HepG2 (cell line): ENCODE measurements around the gene KLHL13. TPM values are rescaled to one million over a fixed set of nuclear protein-coding genes. Genes with fewer than 3 reads are reported as not detected.

Source experiments
- ATAC-seq: fragments of 200-7000 bp; cut with Tn5 transposase; 3 replicates; pipeline ENCODE4 v1.9.1; 2020; ENCODE audit warnings: mild to moderate bottlenecking, moderate library complexity
- BruUV-seq: library from RNA; stranded (reverse); fragments of 400-500 nt; replicated peaks from 2 replicates; lab custom pipeline; 2021; lab: Mats Ljungman, UMichigan
- CTCF ChIA-PET: fragments of 300-600 bp; formaldehyde crosslinking; extraction: SDS; loops from one replicate; lab custom pipeline; 2021; ENCODE audit warnings: low total read pairs, inconsistent platforms, low intra/inter-chr PET ratio; lab: Yijun Ruan, JAX
- POLR2A ChIA-PET: fragments of 350-600 bp; sonication (Branson Sonifier 250); formaldehyde crosslinking; loops from one replicate; lab custom pipeline; 2020; ENCODE audit warnings: antibody characterized with exemption, inconsistent platforms; lab: Yijun Ruan, JAX
- DNase-seq: peaks from one replicate; pipeline ENCODE4 v3.0.0-alpha.2; 2015; ENCODE audit warnings: low spot score
- FAIRE-seq: peaks from 3 replicates; lab custom pipeline; 2011; peaks lifted over from hg19 to GRCh38; lab: Jason Lieb, UNC
- H2AFZ ChIP-seq: one replicate; pipeline ENCODE4 v1.6.1; 2011; ENCODE audit warnings: low read length, inconsistent platforms
- H3K27ac ChIP-seq: fragments of 300-600 bp; 3 replicates; pipeline ENCODE4 v1.8.0; 2011; ENCODE audit warnings: mixed run types, mild to moderate bottlenecking, mixed read lengths, low read length, inconsistent platforms; ENCODE audit not compliant: insufficient read depth; ENCODE audit errors: extremely low read length
- H3K27me3 ChIP-seq, 2 experiments: fragments of 200-600 bp in 1 of 2; 2 replicates in 1 of 2; 3 replicates in 1 of 2; pipeline versions ENCODE4 v1.6.0 to v1.8.0; 2011; ENCODE audit warnings: low read length in 2 of 2, mild to moderate bottlenecking in 2 of 2, moderate library complexity in 2 of 2, inconsistent platforms in 1 of 2; ENCODE audit not compliant: insufficient read depth in 2 of 2, control insufficient read depth in 1 of 2
- H3K36me3 ChIP-seq, 2 experiments: fragments of 200-600 bp in 1 of 2; replicated peaks in 1 of 2; 2 replicates in 1 of 2; 3 replicates in 1 of 2; pipeline versions ENCODE4 v1.5.1 to v1.8.0; 2011; ENCODE audit warnings: low read length in 2 of 2, inconsistent platforms in 1 of 2; ENCODE audit not compliant: insufficient read depth in 2 of 2, control insufficient read depth in 1 of 2
- H3K4me1 ChIP-seq: 2 replicates; pipeline ENCODE4 v1.5.1; 2012; ENCODE audit warnings: low read length, inconsistent platforms; ENCODE audit not compliant: insufficient read depth
- H3K4me2 ChIP-seq: 2 replicates; pipeline ENCODE4 v1.6.0; 2011; ENCODE audit warnings: low read depth, low read length, inconsistent platforms
- H3K4me3 ChIP-seq, 3 experiments: fragments of 200-600 bp in 1 of 3; sonication (generic), shearing (Covaris generic) in 1 of 3; replicated peaks in 1 of 3; 2 replicates each; pipeline ENCODE4 v1.5.1; 2011 to 2016; ENCODE audit warnings: low read length in 3 of 3, inconsistent platforms in 2 of 3, low read depth in 2 of 3, mild to moderate bottlenecking in 2 of 3, control low read depth in 1 of 3, mixed read lengths in 1 of 3; ENCODE audit not compliant: insufficient read depth in 1 of 3
- H3K79me2 ChIP-seq: one replicate; pipeline ENCODE4 v1.6.1; 2011; ENCODE audit warnings: low read length, inconsistent platforms; ENCODE audit not compliant: insufficient read depth
- H3K9ac ChIP-seq: 2 replicates; pipeline ENCODE4 v1.6.0; 2011; ENCODE audit warnings: mild to moderate bottlenecking, low read depth, low read length, inconsistent platforms; ENCODE audit not compliant: insufficient read depth
- H3K9me3 ChIP-seq: 2 replicates; pipeline ENCODE4 v1.5.1; 2012; ENCODE audit warnings: mild to moderate bottlenecking, low read length
- H4K20me1 ChIP-seq: 2 replicates; pipeline ENCODE4 v1.6.0; 2011; ENCODE audit warnings: inconsistent platforms, mild to moderate bottlenecking, low read length, moderate library complexity; ENCODE audit not compliant: insufficient read depth
- FOSL1 ChIP-seq: sonication (generic); formaldehyde crosslinking; IDR thresholded peaks from 2 replicates; pipeline ENCODE4 v1.9.0; 2021; ENCODE audit warnings: missing genetic modification reagents, borderline replicate concordance
- HDAC2 ChIP-seq: sonication (generic); formaldehyde crosslinking; IDR thresholded peaks from 2 replicates; pipeline ENCODE4 v1.4.0; 2020; ENCODE audit warnings: missing genetic modification reagents
- HMG20B ChIP-seq: conservative IDR thresholded peaks from 2 replicates; pipeline ENCODE4 v1.6.1; 2016; ENCODE audit warnings: missing genetic modification reagents, missing compliant biosample characterization
- HNRNPL ChIP-seq: fragments of 200-400 bp; formaldehyde crosslinking; IDR thresholded peaks from 2 replicates; pipeline ENCODE4 v1.6.1; 2017; ENCODE audit warnings: mild to moderate bottlenecking, low read depth, low read length
- HNRNPLL ChIP-seq: fragments of 200-400 bp; formaldehyde crosslinking; IDR thresholded peaks from 2 replicates; pipeline ENCODE4 v1.6.1; 2017; ENCODE audit warnings: mild to moderate bottlenecking, low read depth, low read length; ENCODE audit not compliant: poor library complexity, severe bottlenecking
- ONECUT2 ChIP-seq: sonication (generic); formaldehyde crosslinking; IDR thresholded peaks from 2 replicates; pipeline ENCODE4 v1.4.0; 2020; ENCODE audit warnings: missing genetic modification reagents
- POLR2AphosphoS2 ChIP-seq: IDR thresholded peaks from 2 replicates; pipeline ENCODE4 v1.6.1; 2011; ENCODE audit warnings: low read depth, low read length, improper control_type of control experiment
- SIX1 ChIP-seq: sonication (generic); formaldehyde crosslinking; IDR thresholded peaks from 2 replicates; pipeline ENCODE4 v1.4.0; 2020; ENCODE audit warnings: missing genetic modification reagents, borderline replicate concordance
- SMAD1 ChIP-seq: sonication (generic); formaldehyde crosslinking; IDR thresholded peaks from 2 replicates; pipeline ENCODE4 v1.4.0; 2020; ENCODE audit warnings: missing genetic modification reagents, low read depth, mild to moderate bottlenecking, borderline replicate concordance
- ZEB1 ChIP-seq: IDR thresholded peaks from 2 replicates; pipeline ENCODE4 v1.6.1; 2012; ENCODE audit warnings: mild to moderate bottlenecking, low read depth, inconsistent platforms; ENCODE audit not compliant: insufficient replicate concordance
- ZNF280D ChIP-seq: sonication (generic); formaldehyde crosslinking; IDR thresholded peaks from 2 replicates; pipeline ENCODE4 v1.5.1; 2020; ENCODE audit warnings: mild to moderate bottlenecking, missing genetic modification reagents
- ZNF333 ChIP-seq: sonication (generic); formaldehyde crosslinking; IDR thresholded peaks from 2 replicates; pipeline ENCODE4 v1.4.0; 2020; ENCODE audit warnings: mild to moderate bottlenecking, missing genetic modification reagents, borderline replicate concordance
- ZNF740 ChIP-seq: sonication (generic); formaldehyde crosslinking; IDR thresholded peaks from 2 replicates; pipeline ENCODE4 v1.4.0; 2020; ENCODE audit warnings: missing genetic modification reagents
- ZNF749 ChIP-seq: sonication (generic); formaldehyde crosslinking; IDR thresholded peaks from 2 replicates; pipeline ENCODE4 v1.8.0; 2022; ENCODE audit warnings: mild to moderate bottlenecking, missing genetic modification reagents, moderate library complexity, borderline replicate concordance
- ZNF773 ChIP-seq: sonication (generic); formaldehyde crosslinking; IDR thresholded peaks from 2 replicates; pipeline ENCODE4 v1.4.0; 2020; ENCODE audit warnings: missing genetic modification reagents, borderline replicate concordance
- WGBS: methylation state at CpG from one replicate; pipeline ENCODE4 v1.1.6; 2017; ENCODE audit warnings: low lambda C conversion rate; 5-methylcytosine and 5-hydroxymethylcytosine counted together
- in situ Hi-C: cut with HindIII; loops from 2 replicates; pipeline ENCODE4 v1.10.0; 2017; ENCODE audit warnings: low pct_unique_long_range_greater_than_20kb; ENCODE audit not compliant: extremely low pct_ligation_motif_present
- intact Hi-C: fragments of 100-400 bp; cut with micrococcal nuclease; formaldehyde crosslinking; loops from one replicate; pipeline ENCODE4 v1.10.0; 2022; ENCODE audit not compliant: unreplicated experiment
- polyA plus RNA-seq, 8 experiments: library from polyadenylated mRNA; depleted of rRNA in 3 of 8; stranded (reverse) in 7 of 8; unstranded in 1 of 8; fragments of >200 nt; fragmentation: Illumina TruSeq in 4 of 8; extraction: Trizol in 4 of 8; gene quantifications; 2 replicates each; pipeline versions ENCODE4 v1.2.1 to v1.2.3, GENCODE V29; 2011 to 2016; ENCODE audit warnings: low read depth in 4 of 8, missing spikeins in 1 of 8, mixed read lengths in 1 of 8; ENCODE audit not compliant: insufficient read depth in 1 of 8
- total RNA-seq, 5 experiments: library from RNA; depleted of rRNA; stranded (reverse); fragments of >200 nt; fragmentation: Illumina TruSeq; extraction: Trizol; gene quantifications; 2 replicates each; pipeline ENCODE4 v1.2.3, GENCODE V29; 2016; ENCODE audit warnings: low read depth in 1 of 5

The KLHL13 gene
- total and polyA plus RNA-seq, 2 of the 13 experiments (the other 11 are each of a cell fraction or from before 2014, with no cell fraction given) = 0.28 to 1.6 TPM

- H3K36me3 ChIP-seq = no peaks in the 10 kb centered on the region
- no peaks in the 10 kb centered on the region for H4K20me1 ChIP-seq
- H3K4me2 ChIP-seq = no peak overlapping the region
- no peaks in the 10 kb centered on the region for H3K9me3 ChIP-seq
- no peak overlapping the region for H3K4me3 ChIP-seq
- no TSS peak for BruUV-seq
- H3K4me1 ChIP-seq = no peaks in the 10 kb centered on the region
- in situ Hi-C loops (no loop called here), intact Hi-C loops (no loop called here)
- H3K27ac ChIP-seq = no peak overlapping the region
- DNase-seq (no peak), FAIRE-seq (no peak), ATAC-seq (no peak)
- CTCF ChIA-PET = no interaction called here
- no peaks in the 10 kb centered on the region for H3K79me2 ChIP-seq
- H3K27me3 ChIP-seq = no peaks in the 10 kb centered on the region
- H3K9ac ChIP-seq = no peak overlapping the region
- POLR2A ChIA-PET = no interaction called here
- H2AFZ ChIP-seq = no peak overlapping the region
- TF ChIP-seq HNRNPLL = no peak
- TF ChIP-seq ZNF749 (CRISPR knock-in tag) = no peak
Observed at GRCh38 chrX:117989512-117989911, 127.1 kb downstream of the KLHL13 start.

- BruUV-seq = no TSS peak
- Histone ChIP-seq H3K4me2 (no peak overlapping the region), H3K9ac (no peak overlapping the region), H2AFZ (no peak overlapping the region), H3K36me3 (no peaks in the 10 kb centered on the region), H3K27me3 (no peaks in the 10 kb centered on the region), H4K20me1 (no peaks in the 10 kb centered on the region), H3K4me3 (no peak overlapping the region), H3K79me2 (no peaks in the 10 kb centered on the region), H3K4me1 (no peaks in the 10 kb centered on the region), H3K9me3 (no peaks in the 10 kb centered on the region), H3K27ac (no peak overlapping the region)
- ChIA-PET CTCF (no interaction called here), POLR2A (no interaction called here)
- no peak for ATAC-seq
- WGBS = 56% methylated on average over 2 of the region's 2 CpGs
- DNase-seq = no peak
- in situ Hi-C loops = no loop called here
- intact Hi-C loops = no loop called here
- no peak for FAIRE-seq
- TF ChIP-seq ZNF333 (CRISPR knock-in tag) (no peak), ZNF773 (CRISPR knock-in tag) (no peak), HDAC2 (CRISPR knock-in tag) (no peak), ZNF740 (CRISPR knock-in tag) (no peak), ONECUT2 (CRISPR knock-in tag) (no peak), ZEB1 (no peak), HMG20B (CRISPR knock-in tag) (no peak), SIX1 (CRISPR knock-in tag) (no peak), HNRNPL (no peak), SMAD1 (CRISPR knock-in tag) (no peak), FOSL1 (CRISPR knock-in tag) (no peak), POLR2AphosphoS2 (no peak), ZNF280D (no peak)
Observed at GRCh38 chrX:117987373-117987772, 129.2 kb downstream of the KLHL13 start.
